KMS-11 (cell line): Measurements from ENCODE around the gene FBXO10.

ENCODE experiments used
- H2AFZ ChIP-seq: fragments of 200-600 bp; sonication (generic); 2 replicates; pipeline ENCODE4 v1.6.1; 2016; ENCODE audit warnings: antibody characterized with exemption, mixed run types, low read depth
- H3K27ac ChIP-seq: fragments of 200-600 bp; sonication (generic); 2 replicates; pipeline ENCODE4 v1.6.1; 2016; ENCODE audit warnings: mild to moderate bottlenecking, mixed run types
- H3K27me3 ChIP-seq: fragments of 200-600 bp; sonication (generic); 2 replicates; pipeline ENCODE4 v1.6.1; 2017; ENCODE audit warnings: mild to moderate bottlenecking, low read depth, mixed run types, moderate library complexity; ENCODE audit not compliant: insufficient read depth
- H3K36me3 ChIP-seq: fragments of 200-600 bp; sonication (generic); 2 replicates; pipeline ENCODE4 v1.6.1; 2017; ENCODE audit warnings: mild to moderate bottlenecking, mixed run types; ENCODE audit not compliant: insufficient read depth
- H3K4me1 ChIP-seq: fragments of 200-600 bp; sonication (generic); 2 replicates; pipeline ENCODE4 v1.6.1; 2016; ENCODE audit warnings: mild to moderate bottlenecking, low read depth, mixed run types; ENCODE audit not compliant: poor library complexity, severe bottlenecking
- H3K4me2 ChIP-seq: fragments of 200-600 bp; sonication (generic); 2 replicates; pipeline ENCODE4 v1.7.0; 2016; ENCODE audit warnings: mild to moderate bottlenecking, mixed run types
- H3K4me3 ChIP-seq: fragments of 200-600 bp; sonication (generic); IDR thresholded peaks from 2 replicates; pipeline ENCODE4 v1.6.1; 2017; ENCODE audit warnings: low read depth, low read length, mixed read lengths; ENCODE audit not compliant: insufficient read depth
- H3K79me2 ChIP-seq: fragments of 200-600 bp; sonication (generic); 2 replicates; pipeline ENCODE4 v1.6.1; 2016; ENCODE audit warnings: low read depth, mixed run types; ENCODE audit not compliant: insufficient read depth
- H3K9ac ChIP-seq: fragments of 200-600 bp; sonication (generic); 2 replicates; pipeline ENCODE4 v1.6.1; 2016; ENCODE audit warnings: mild to moderate bottlenecking, mixed run types
- H4K20me1 ChIP-seq: fragments of 200-600 bp; sonication (generic); 2 replicates; pipeline ENCODE4 v1.6.1; 2016; ENCODE audit warnings: mild to moderate bottlenecking, mixed run types; ENCODE audit not compliant: insufficient read depth
- TF ChIP-seq, protein P1 (sequence below): fragments of 200-600 bp; sonication (generic); conservative IDR thresholded peaks from 2 replicates; pipeline ENCODE4 v1.6.1; 2017; ENCODE audit warnings: low read depth, mild to moderate bottlenecking, antibody characterized with exemption, low read length, moderate library complexity, mixed read lengths

Gene FBXO10, protein sequence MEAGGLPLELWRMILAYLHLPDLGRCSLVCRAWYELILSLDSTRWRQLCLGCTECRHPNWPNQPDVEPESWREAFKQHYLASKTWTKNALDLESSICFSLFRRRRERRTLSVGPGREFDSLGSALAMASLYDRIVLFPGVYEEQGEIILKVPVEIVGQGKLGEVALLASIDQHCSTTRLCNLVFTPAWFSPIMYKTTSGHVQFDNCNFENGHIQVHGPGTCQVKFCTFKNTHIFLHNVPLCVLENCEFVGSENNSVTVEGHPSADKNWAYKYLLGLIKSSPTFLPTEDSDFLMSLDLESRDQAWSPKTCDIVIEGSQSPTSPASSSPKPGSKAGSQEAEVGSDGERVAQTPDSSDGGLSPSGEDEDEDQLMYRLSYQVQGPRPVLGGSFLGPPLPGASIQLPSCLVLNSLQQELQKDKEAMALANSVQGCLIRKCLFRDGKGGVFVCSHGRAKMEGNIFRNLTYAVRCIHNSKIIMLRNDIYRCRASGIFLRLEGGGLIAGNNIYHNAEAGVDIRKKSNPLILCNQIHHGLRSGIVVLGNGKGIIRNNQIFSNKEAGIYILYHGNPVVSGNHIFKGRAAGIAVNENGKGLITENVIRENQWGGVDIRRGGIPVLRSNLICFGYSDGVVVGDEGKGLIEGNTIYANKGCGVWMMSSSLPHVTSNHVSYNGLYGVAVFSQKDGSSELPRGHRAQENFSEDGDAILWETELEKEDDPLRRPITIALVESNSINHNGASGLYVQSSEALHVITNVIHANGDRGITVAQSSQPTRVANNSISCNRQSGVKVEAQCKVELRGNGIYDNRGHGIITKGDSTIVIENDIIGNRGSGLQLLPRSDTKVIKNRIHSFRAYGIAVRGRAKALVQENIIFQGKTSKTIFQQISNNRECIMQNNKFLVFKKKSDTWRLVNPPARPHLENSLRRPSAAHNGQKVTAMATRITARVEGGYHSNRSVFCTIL

DNA sequence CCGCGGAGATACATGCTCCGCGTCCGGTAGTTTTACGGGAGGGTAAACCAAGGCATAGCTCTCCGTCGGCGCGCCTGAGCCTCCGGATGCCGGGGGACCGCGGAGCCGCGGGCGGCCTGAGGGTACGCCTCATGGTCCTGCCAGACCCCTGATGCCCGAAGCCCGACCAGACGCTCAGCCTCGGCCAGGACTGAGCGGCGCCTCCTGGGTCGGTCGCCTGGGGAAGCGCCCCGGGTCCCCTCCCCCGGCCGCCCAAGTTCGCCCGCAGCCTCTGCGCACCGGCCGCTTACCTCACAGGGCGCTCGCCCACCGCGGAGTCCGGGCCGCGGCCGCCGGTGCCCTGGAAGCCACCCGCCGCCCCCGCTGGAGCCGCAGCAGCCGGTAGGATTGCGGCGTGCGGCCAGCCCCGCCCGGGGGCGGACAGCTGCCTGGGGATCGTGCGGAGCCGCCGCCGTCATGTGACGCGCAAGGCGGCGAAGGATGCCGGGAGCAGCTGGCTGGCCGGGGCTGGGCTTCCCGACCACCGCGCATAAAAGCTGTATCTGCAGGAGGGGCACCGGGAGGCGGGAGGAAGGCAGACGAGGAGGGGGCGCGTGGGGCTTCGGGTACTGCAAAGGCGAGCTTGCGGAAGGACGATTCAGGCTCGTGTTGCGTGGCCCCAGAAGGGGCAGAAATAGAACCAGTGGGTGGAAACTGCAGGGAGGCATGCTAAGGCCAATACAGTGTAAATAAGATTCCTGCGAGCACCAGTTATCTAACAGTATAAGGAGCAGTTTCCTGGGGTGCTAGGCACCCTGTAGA is at the start of gene FBXO10:
Gene FBXO10, minus strand, starts transcription at position 460 of the 801 bp plus-strand sequence. CDS start 34,612 bp downstream, outside the sequence.
- H3K27me3 ChIP-seq = no peaks in the 10 kb centered on the region
- H3K4me1 ChIP-seq = peaks cover 9% of the 10 kb centered on the region
- TF ChIP-seq, protein P1, sequence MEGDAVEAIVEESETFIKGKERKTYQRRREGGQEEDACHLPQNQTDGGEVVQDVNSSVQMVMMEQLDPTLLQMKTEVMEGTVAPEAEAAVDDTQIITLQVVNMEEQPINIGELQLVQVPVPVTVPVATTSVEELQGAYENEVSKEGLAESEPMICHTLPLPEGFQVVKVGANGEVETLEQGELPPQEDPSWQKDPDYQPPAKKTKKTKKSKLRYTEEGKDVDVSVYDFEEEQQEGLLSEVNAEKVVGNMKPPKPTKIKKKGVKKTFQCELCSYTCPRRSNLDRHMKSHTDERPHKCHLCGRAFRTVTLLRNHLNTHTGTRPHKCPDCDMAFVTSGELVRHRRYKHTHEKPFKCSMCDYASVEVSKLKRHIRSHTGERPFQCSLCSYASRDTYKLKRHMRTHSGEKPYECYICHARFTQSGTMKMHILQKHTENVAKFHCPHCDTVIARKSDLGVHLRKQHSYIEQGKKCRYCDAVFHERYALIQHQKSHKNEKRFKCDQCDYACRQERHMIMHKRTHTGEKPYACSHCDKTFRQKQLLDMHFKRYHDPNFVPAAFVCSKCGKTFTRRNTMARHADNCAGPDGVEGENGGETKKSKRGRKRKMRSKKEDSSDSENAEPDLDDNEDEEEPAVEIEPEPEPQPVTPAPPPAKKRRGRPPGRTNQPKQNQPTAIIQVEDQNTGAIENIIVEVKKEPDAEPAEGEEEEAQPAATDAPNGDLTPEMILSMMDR = no peak
- no peak within 1 kb of the TSS for H3K27ac ChIP-seq
- peaks cover 12% of the 10 kb centered on the region for H3K79me2 ChIP-seq
- H2AFZ ChIP-seq = peak within 1 kb of the TSS; percentile 53
- no peak within 1 kb of the TSS for H3K4me3 ChIP-seq
- H3K36me3 ChIP-seq = no peaks in the 10 kb centered on the region
- H3K4me2 ChIP-seq = peak within 1 kb of the TSS; percentile 54; the same call in 1 of the 2 replicates
- H3K9ac ChIP-seq = peak within 1 kb of the TSS; percentile 15; the same call in 1 of the 2 replicates
- 0 out of 2 replicates have a peak, but pooled peaks cover 3% of the 10 kb centered on the region for H4K20me1 ChIP-seq

GRCh38 chr9:37625758-37626147 is 49.6 kb upstream of the FBXO10 start:
- Histone ChIP-seq H3K9ac (no peak overlapping the region), H3K27me3 (no peaks in the 10 kb centered on the region), H4K20me1 (no peaks in the 10 kb centered on the region), H3K27ac (no peak overlapping the region), H3K4me3 (no peak overlapping the region), H3K4me2 (no peak overlapping the region), H3K36me3 (no peaks in the 10 kb centered on the region), H2AFZ (no peak overlapping the region), H3K79me2 (no peaks in the 10 kb centered on the region), H3K4me1 (no peaks in the 10 kb centered on the region)
- TF ChIP-seq, protein P1 = no peak

DNA sequence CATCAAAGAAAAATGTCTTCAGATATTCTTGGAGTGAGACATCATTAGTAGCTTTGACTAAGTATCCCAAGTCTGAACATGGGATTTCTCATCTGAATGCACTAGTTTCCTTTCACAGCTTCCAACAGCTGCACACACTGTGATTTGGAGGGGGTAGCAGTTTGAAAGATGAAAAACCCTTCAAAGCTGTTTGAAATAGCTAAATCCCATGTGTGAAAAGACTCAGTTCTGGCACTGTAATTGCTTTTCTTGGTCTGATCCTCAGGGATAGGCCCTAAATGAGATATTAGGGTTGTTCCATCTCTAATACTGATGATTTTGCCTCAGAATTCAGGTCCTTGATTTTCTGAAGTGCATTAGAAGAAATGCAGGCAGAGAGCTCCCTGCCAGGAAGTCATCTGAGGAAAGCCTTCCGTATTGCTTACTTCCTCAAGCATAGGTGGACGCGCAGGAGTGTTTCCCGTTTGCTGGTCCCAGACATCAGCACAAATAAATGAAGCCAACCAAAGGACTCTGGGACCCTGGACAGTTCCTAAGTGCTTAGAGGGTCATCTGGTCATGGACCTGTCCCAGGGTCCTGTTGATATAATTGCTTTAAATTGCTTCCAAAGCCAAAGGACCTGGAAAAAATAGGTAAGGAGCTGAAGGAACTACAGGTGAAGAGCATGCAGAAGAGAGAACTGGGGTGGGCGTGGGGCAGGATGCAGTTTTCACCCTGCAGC is 49.0 kb upstream of the FBXO10 start:
- TF ChIP-seq, protein P1 = no peak
- Histone ChIP-seq H2AFZ (no peak overlapping the region), H3K79me2 (no peaks in the 10 kb centered on the region)

More for the DNA sequence above, 49.0 kb upstream of the FBXO10 start:
- Histone ChIP-seq H3K4me3 (no peak overlapping the region), H3K27me3 (no peaks in the 10 kb centered on the region), H4K20me1 (no peaks in the 10 kb centered on the region), H3K36me3 (no peaks in the 10 kb centered on the region), H3K9ac (no peak overlapping the region), H3K4me1 (no peaks in the 10 kb centered on the region), H3K4me2 (no peak overlapping the region), H3K27ac (no peak overlapping the region)
